ENCODE data around the gene SSX4B.
"Not testable (repeated sequence)": the region's sequence is repeated elsewhere in the genome, so short reads cannot be mapped to it uniquely, and the experiment has no call there.

Gene SSX4B

DNA sequence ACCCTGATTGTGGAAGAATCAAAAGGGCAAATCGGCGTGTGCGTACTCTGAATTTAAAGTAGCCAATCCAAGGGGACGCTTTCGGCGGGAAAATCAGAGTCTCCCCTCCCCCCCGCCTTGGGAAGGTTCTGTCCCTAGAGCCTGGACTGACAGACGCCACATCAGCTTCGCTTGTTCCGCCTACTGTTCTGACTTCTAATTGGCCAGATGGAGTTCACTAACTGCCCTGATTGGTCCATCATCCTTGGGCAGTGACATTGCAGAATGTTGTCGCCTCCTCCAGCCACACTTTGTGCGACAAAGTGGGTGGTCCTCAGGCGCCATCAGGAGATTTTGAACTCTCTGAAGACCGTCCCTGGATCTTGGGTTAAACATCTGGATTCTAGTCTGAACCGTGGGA, at the start of gene SSX4B:
SSX4B (minus strand) TSS at position 101 of the 400 bp plus-strand sequence. CDS start 588 bp downstream, outside the sequence.
- DNase-seq (ENCODE audit: low spot score): not testable (repeated sequence)

- DNase-seq (ENCODE audit: low spot score): no peak
Measured at GRCh38 chrX:48460606-48461005, 48.8 kb upstream of the SSX4B start.

GRCh38 chrX:48460031-48460430, 48.3 kb upstream of the SSX4B start:
- no peak for DNase-seq (ENCODE audit: low spot score)

GRCh38 chrX:48459483-48459882, 47.7 kb upstream of the SSX4B start:
- no peak for DNase-seq (ENCODE audit: low spot score)

GRCh38 chrX:48458711-48459110, 47.0 kb upstream of the SSX4B start:
- DNase-seq (ENCODE audit: low spot score): no peak

DNA sequence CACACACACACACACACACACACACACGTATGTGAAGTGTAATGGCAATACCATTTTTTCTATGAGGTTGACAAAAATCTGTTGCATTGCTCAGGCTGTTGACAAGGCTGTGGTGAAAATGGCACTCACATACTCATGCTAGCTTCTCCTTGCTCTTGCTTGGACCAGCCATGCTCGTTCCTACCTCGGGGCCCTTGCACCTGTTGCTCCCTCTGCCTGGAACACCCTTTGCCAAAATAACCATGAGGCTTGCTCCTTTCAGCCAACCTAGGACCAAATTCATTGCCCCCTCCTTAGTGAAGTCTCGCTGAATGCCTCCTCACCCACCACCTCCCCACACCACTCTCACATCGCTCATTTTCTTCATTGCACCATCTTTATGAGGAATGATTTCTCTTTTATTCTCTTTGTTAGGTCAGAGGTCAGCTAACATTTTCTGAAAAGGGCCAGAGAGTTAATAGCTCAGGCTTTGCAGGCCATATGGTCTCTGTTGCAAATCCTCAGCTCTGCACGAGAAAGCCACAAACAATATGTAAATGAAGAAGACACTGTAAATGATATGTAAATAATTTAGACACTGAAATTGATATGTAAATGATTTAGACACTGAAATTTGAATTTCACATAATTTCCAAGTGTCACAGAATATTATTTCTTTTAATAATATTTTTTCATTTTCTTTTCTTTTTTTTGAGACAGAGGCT, 45.0 kb upstream of the SSX4B start:
- DNase-seq (ENCODE audit: low spot score): no peak

DNA sequence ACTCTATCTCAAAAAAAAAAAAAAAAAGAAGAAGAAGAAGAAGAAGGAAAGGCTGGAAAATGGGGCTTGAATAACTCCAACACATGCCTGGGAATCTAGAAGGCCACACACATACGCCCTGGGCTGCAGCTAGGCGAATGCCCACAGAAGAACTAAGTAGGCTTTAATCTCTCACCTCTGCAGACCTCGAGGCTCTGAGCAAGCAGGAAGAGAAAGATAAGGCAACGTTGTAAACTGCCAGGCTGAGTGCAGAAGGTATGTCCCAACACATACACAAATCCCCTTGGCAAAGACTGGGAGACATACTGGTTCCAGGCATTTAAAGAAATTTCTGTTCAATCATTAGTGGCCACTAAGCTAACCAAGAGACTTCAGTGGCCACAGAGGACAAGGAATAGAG, 39.9 kb upstream of the SSX4B start:
- no peak for DNase-seq (ENCODE audit: low spot score)

DNA sequence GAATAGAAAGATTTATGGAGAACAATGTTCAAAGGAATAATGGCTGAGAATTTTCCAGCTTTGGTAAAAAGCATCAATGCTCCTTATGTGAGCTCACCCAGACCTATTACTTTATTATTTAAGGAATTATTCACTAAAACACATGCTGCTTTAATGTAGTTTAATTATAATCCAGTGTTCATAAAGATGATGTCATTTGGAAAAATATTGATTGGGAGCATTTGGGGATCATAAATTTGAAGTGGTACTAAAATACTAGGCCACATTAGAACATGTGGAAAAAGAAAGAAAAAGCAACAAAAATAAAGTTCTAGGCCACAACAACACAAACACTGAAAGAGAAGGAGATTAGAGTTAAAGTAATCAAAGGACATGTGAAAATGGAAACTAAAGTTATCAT, 38.3 kb upstream of the SSX4B start:
- DNase-seq (ENCODE audit: low spot score): no peak

GRCh38 chrX:48447201-48447600, 35.4 kb upstream of the SSX4B start:
- DNase-seq (ENCODE audit: low spot score): not testable (repeated sequence)

DNA sequence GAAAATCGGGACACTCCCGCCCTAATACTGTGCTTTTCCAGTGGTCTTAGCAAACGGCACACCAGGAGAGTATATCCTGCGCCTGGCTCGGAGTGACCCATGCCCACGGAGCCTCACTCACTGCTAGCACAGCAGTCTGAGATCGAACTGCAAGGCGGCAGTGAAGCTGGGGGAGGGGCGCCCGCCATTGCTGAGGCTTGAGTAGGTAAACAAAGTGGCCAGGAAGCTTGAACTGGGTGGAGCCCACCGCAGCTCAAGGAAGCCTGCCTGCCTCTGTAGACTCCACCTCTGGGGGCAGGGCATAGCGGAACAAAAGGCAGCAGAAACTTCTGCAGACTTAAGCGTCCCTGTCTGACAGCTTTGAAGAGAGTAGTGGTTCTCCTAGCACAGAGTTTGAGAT, 22.0 kb upstream of the SSX4B start:
- peak; percentile 1 for DNase-seq (ENCODE audit: low spot score)

- not testable (repeated sequence) for DNase-seq (ENCODE audit: low spot score)
Measured at GRCh38 chrX:48430166-48430565, 18.4 kb upstream of the SSX4B start.

- DNase-seq (ENCODE audit: low spot score): not testable (repeated sequence)
Measured at GRCh38 chrX:48429606-48430005, 17.8 kb upstream of the SSX4B start.

- DNase-seq (ENCODE audit: low spot score): not testable (repeated sequence)
Measured at GRCh38 chrX:48427027-48427716, 15.4 kb upstream of the SSX4B start.

- not testable (repeated sequence) for DNase-seq (ENCODE audit: low spot score)
Measured at GRCh38 chrX:48397825-48398224, 13.9 kb downstream of the SSX4B start.

- not testable (repeated sequence) for DNase-seq (ENCODE audit: low spot score)
Measured at GRCh38 chrX:48396931-48397330, 14.8 kb downstream of the SSX4B start.

GRCh38 chrX:48383239-48383638, 28.5 kb downstream of the SSX4B start, which contains the start of gene SSX4:
Gene SSX4 (plus strand): TSS chrX:48383539. CDS start chrX:48384054, 515 bp downstream.
- not testable (repeated sequence) for DNase-seq (ENCODE audit: low spot score)

GRCh38 chrX:48370408-48370807, 41.4 kb downstream of the SSX4B start:
- not testable (repeated sequence) for DNase-seq (ENCODE audit: low spot score)

- not testable (repeated sequence) for DNase-seq (ENCODE audit: low spot score)
Measured at GRCh38 chrX:48367717-48368408, 43.9 kb downstream of the SSX4B start.

DNA sequence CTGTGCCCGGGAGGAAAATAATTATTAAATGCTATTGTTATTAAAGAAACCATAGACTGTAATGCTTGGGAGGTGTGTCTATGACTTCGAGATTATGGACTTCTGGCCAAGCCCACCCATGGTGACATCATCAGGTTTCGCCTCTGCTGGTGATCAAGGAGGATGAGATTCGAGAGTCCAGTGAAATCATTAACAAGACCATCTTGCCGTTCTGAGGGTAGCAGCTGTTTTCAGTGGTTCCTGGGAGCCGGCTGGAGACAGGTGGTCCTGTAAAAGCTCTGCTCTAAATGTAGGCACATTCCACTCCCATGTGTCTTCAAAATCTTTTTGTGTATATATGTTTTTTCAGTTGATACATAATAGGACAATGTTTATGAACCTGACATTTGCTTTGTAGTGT, 52.5 kb downstream of the SSX4B start:
- DNase-seq (ENCODE audit: low spot score): not testable (repeated sequence)

GRCh38 chrX:48357681-48358080, 54.1 kb downstream of the SSX4B start:
- no peak for DNase-seq (ENCODE audit: low spot score)

- not testable (repeated sequence) for DNase-seq (ENCODE audit: low spot score)
Measured at GRCh38 chrX:48356315-48357094, 55.3 kb downstream of the SSX4B start, which contains the start of gene SSX3. Gene SSX3 (minus strand): TSS chrX:48356703. CDS start chrX:48355249, 1,454 bp downstream.
